H1 (cell line): ENCODE data around the gene CHST13. TPM values are rescaled to one million over a fixed set of nuclear protein-coding genes. Genes with fewer than 3 reads are reported as not detected.

Source experiments
- ATF3 ChIP-seq: IDR thresholded peaks from 2 replicates; pipeline ENCODE4 v1.6.1; 2011; ENCODE audit warnings: low read depth, mild to moderate bottlenecking, low read length; ENCODE audit not compliant: insufficient read depth
- CBX8 ChIP-seq: fragments of 300-800, 300-1000 bp; sonication (generic); IDR thresholded peaks from 2 replicates; pipeline ENCODE4 v1.7.1; 2016; ENCODE audit warnings: low read depth, low read length, borderline replicate concordance
- CHD7 ChIP-seq: fragments of 300-600 bp; sonication (generic); IDR thresholded peaks from 2 replicates; pipeline ENCODE4 v1.7.1; 2012; ENCODE audit warnings: low read length, moderate library complexity, mild to moderate bottlenecking, inconsistent platforms; ENCODE audit not compliant: insufficient replicate concordance
- CTBP2 ChIP-seq: IDR thresholded peaks from 2 replicates; pipeline ENCODE4 v1.7.0; 2011; ENCODE audit warnings: borderline replicate concordance, mild to moderate bottlenecking, moderate library complexity, mixed read lengths, low read length; ENCODE audit not compliant: insufficient read depth, insufficient read length
- JUND ChIP-seq: IDR thresholded peaks from 2 replicates; pipeline ENCODE4 v1.6.1; 2011; ENCODE audit warnings: mild to moderate bottlenecking, improper control_type of control experiment, low read length
- RBBP5 ChIP-seq: IDR thresholded peaks from 2 replicates; pipeline ENCODE4 v1.7.1; 2012; ENCODE audit warnings: low read depth, mild to moderate bottlenecking, inconsistent platforms, low read length, moderate library complexity, borderline replicate concordance
- SP1 ChIP-seq: IDR thresholded peaks from 2 replicates; pipeline ENCODE4 v1.6.1; 2011; ENCODE audit warnings: low read depth, low read length
- SUZ12 ChIP-seq: fragments of 200-600 bp; sonication (generic); IDR thresholded peaks from 2 replicates; pipeline ENCODE4 v1.6.1; 2012; ENCODE audit warnings: mild to moderate bottlenecking, inconsistent platforms, low read length, moderate library complexity, mixed read lengths
- TAF7 ChIP-seq: optimal IDR thresholded peaks from 2 replicates; pipeline ENCODE3; 2011; ENCODE audit warnings: low read depth, mild to moderate bottlenecking, inconsistent platforms, low read length, moderate library complexity, borderline replicate concordance
- ZNF274 ChIP-seq: IDR thresholded peaks from 2 replicates; pipeline ENCODE4 v1.7.0; 2012; ENCODE audit warnings: low read length, borderline replicate concordance; ENCODE audit errors: extremely low read depth
- polyA plus RNA-seq, 7 experiments: library from polyadenylated mRNA; depleted of rRNA in 3 of 7; stranded (reverse) in 5 of 7; unstranded in 2 of 7; fragments of >200 nt in 5 of 7; fragments of 200-250 nt in 2 of 7; gene quantifications; 1 replicate in 5 of 7; 2 replicates in 1 of 7; 4 replicates in 1 of 7; pipeline versions ENCODE4 v1.2.1 to v1.2.3, GENCODE V29; 2011 to 2013; ENCODE audit warnings: missing spikeins in 2 of 7, mixed read lengths in 2 of 7
- total RNA-seq: library from RNA; stranded (reverse); fragmentation: NEBNext Ultra II Directional; extraction: Animal tissue kit (Norgen Biotek cat#: 25700); gene quantifications from 2 replicates; pipeline ENCODE4 v1.2.1, GENCODE V29; 2021

The CHST13 gene
- total and polyA plus RNA-seq, 2 of the 8 experiments (the other 6 are each of a cell fraction or from before 2014, with no cell fraction given) = 5.4 to 11.7 TPM

GRCh38 chr3:126479642-126480041, 44.3 kb upstream of the CHST13 start (continued):
- TF ChIP-seq CHD7 (no peak), JUND (no peak), SUZ12 (no peak), ATF3 (no peak), ZNF274 (no peak), RBBP5 (no peak), SP1 (no peak), TAF7 (no peak), CTBP2 (no peak), CBX8 (no peak)
- TF ChIP-seq, all 59 proteins: peak for 0
